HEK293 (cell line): Measurements from ENCODE around the gene NAT14.

Experiments used
- CTCF ChIA-PET: fragments of 350-600 bp; formaldehyde crosslinking; extraction: SDS; loops from one replicate; lab custom pipeline; 2021; ENCODE audit warnings: antibody characterized with exemption; lab: Yijun Ruan, JAX
- POLR2A ChIA-PET: fragments of 300-600 bp; formaldehyde crosslinking; extraction: SDS; loops from one replicate; lab custom pipeline; 2020; ENCODE audit warnings: antibody characterized with exemption, inconsistent platforms; lab: Yijun Ruan, JAX
- H3K27ac ChIP-seq: fragments of 200-500 bp; sonication (Bioruptor generic); 2 replicates; pipeline ENCODE4 v1.5.1; 2014; ENCODE audit warnings: low read depth, low read length, control low read depth, inconsistent platforms; ENCODE audit errors: extremely low read depth
- H3K36me3 ChIP-seq, 2 experiments: fragments of 200-500 bp in 1 of 2; sonication (Bioruptor generic) in 1 of 2; 1 replicate in 1 of 2; 2 replicates in 1 of 2; pipeline ENCODE4 v1.5.1; 2014 to 2017; ENCODE audit warnings: inconsistent platforms in 2 of 2, low read length in 2 of 2; ENCODE audit not compliant: control insufficient read depth in 2 of 2, insufficient read depth in 1 of 2
- H3K4me1 ChIP-seq: fragments of 200-500 bp; sonication (Bioruptor generic); 2 replicates; pipeline ENCODE4 v1.5.1; 2014; ENCODE audit warnings: mild to moderate bottlenecking, low read length, inconsistent platforms; ENCODE audit not compliant: control insufficient read depth, insufficient read depth
- H3K4me3 ChIP-seq: 2 replicates; pipeline ENCODE4 v1.5.1; 2011; ENCODE audit warnings: low read depth, mild to moderate bottlenecking, control low read depth, low read length, moderate library complexity
- H3K9me3 ChIP-seq: fragments of 200-500 bp; sonication (Bioruptor generic); 2 replicates; pipeline ENCODE4 v1.5.1; 2014; ENCODE audit warnings: low read depth, low read length, inconsistent platforms; ENCODE audit not compliant: control insufficient read depth, insufficient read depth
- PRDM1 ChIP-seq: fragments of 450-650 bp; formaldehyde crosslinking; IDR thresholded peaks from 2 replicates; pipeline ENCODE4; 2016; ENCODE audit warnings: missing biosample characterization, missing genetic modification characterization
- REST ChIP-seq: fragments of 450-650 bp; formaldehyde crosslinking; IDR thresholded peaks from 2 replicates; pipeline ENCODE4 v1.5.1; 2016; ENCODE audit warnings: missing biosample characterization, missing genetic modification characterization
- ZFP69B ChIP-seq: fragments of 450-650 bp; formaldehyde crosslinking; IDR thresholded peaks from 2 replicates; pipeline ENCODE4 v1.5.1; 2016; ENCODE audit warnings: missing biosample characterization, missing genetic modification characterization
- ZIC2 ChIP-seq: fragments of 450-650 bp; formaldehyde crosslinking; IDR thresholded peaks from 2 replicates; pipeline ENCODE4 v1.5.1; 2016; ENCODE audit warnings: missing biosample characterization, missing genetic modification characterization
- ZNF112 ChIP-seq: fragments of 450-650 bp; formaldehyde crosslinking; IDR thresholded peaks from 2 replicates; pipeline ENCODE4 v1.5.0; 2017; ENCODE audit warnings: missing biosample characterization, missing genetic modification characterization
- ZNF174 ChIP-seq: fragments of 450-650 bp; formaldehyde crosslinking; IDR thresholded peaks from 2 replicates; pipeline ENCODE4 v1.5.0; 2017; ENCODE audit warnings: missing biosample characterization, mild to moderate bottlenecking, missing genetic modification characterization
- ZNF175 ChIP-seq: fragments of 450-650 bp; formaldehyde crosslinking; IDR thresholded peaks from 2 replicates; pipeline ENCODE4 v1.5.1; 2016; ENCODE audit warnings: missing biosample characterization, missing genetic modification characterization
- ZNF555 ChIP-seq: fragments of 450-650 bp; formaldehyde crosslinking; conservative IDR thresholded peaks from 2 replicates; pipeline ENCODE4 v1.5.1; 2017; ENCODE audit warnings: missing biosample characterization, mild to moderate bottlenecking, missing genetic modification characterization, inconsistent platforms
- ZNF560 ChIP-seq: fragments of 450-650 bp; formaldehyde crosslinking; IDR thresholded peaks from 2 replicates; pipeline ENCODE4 v1.5.1; 2017; ENCODE audit warnings: missing biosample characterization, missing genetic modification characterization, borderline replicate concordance
- ZNF600 ChIP-seq: fragments of 450-650 bp; formaldehyde crosslinking; IDR thresholded peaks from 2 replicates; pipeline ENCODE4 v1.5.1; 2016; ENCODE audit warnings: missing biosample characterization, missing genetic modification characterization
- ZNF621 ChIP-seq: fragments of 450-650 bp; formaldehyde crosslinking; IDR thresholded peaks from 2 replicates; pipeline ENCODE4 v1.5.1; 2017; ENCODE audit warnings: missing biosample characterization, missing genetic modification characterization
- ZNF645 ChIP-seq: fragments of 450-650 bp; formaldehyde crosslinking; IDR thresholded peaks from 2 replicates; pipeline ENCODE4; 2016; ENCODE audit warnings: missing biosample characterization, missing genetic modification characterization
- ZNF654 ChIP-seq: fragments of 450-650 bp; formaldehyde crosslinking; IDR thresholded peaks from 2 replicates; pipeline ENCODE4 v1.5.1; 2016; ENCODE audit warnings: low read depth, missing biosample characterization, missing genetic modification characterization
- ZNF776 ChIP-seq: fragments of 450-650 bp; formaldehyde crosslinking; IDR thresholded peaks from 2 replicates; pipeline ENCODE4 v1.5.0; 2017; ENCODE audit warnings: missing biosample characterization, missing genetic modification characterization, borderline replicate concordance
- ZNF843 ChIP-seq: fragments of 450-650 bp; formaldehyde crosslinking; IDR thresholded peaks from 2 replicates; pipeline ENCODE4 v1.5.1; 2016; ENCODE audit warnings: missing biosample characterization, missing genetic modification characterization
- TF ChIP-seq, protein P1 (sequence below): fragments of 450-650 bp; formaldehyde crosslinking; IDR thresholded peaks from 2 replicates; pipeline ENCODE4 v1.5.1; 2016; ENCODE audit warnings: missing biosample characterization, missing genetic modification characterization

The NAT14 gene

GRCh38 chr19:55479451-55480230, 5.3 kb upstream of the NAT14 start:
- Histone ChIP-seq H3K4me1 (peaks cover 11% of the 10 kb centered on the region; the same call in 1 of the 2 replicates), H3K4me3 (no peak overlapping the region), H3K27ac (no peak overlapping the region), H3K36me3 (peaks cover 0 to 9% of the 10 kb centered on the region in 2 experiments; a peak in 1 of 3 replicates)
- CTCF ChIA-PET, result interaction anchor here (1.1 to 7.0 kb wide), 3 partner anchors 12 to 25 kb away, joined by 5 to 85 read pairs (median 63); no protein-coding TSS in a partner anchor
- TF ChIP-seq ZNF560 (tag by site-specific recombination), result no peak
- TF ChIP-seq ZNF621 (tag by site-specific recombination), result no peak
- no peak for TF ChIP-seq ZFP69B
- no peak for TF ChIP-seq ZNF843 (tag by site-specific recombination)
- no peak for TF ChIP-seq ZNF555 (tag by site-specific recombination)
- TF ChIP-seq, protein P1, sequence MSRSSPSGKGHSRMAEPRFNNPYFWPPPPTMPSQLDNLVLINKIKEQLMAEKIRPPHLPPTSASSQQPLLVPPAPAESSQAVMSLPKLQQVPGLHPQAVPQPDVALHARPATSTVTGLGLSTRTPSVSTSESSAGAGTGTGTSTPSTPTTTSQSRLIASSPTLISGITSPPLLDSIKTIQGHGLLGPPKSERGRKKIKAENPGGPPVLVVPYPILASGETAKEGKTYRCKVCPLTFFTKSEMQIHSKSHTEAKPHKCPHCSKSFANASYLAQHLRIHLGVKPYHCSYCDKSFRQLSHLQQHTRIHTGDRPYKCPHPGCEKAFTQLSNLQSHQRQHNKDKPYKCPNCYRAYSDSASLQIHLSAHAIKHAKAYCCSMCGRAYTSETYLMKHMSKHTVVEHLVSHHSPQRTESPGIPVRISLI (tag by site-specific recombination), result peak; percentile 64; the same call in 1 of the 2 replicates
- TF ChIP-seq ZNF112 (tag by site-specific recombination), result no peak
- TF ChIP-seq ZNF175 (tag by site-specific recombination), result no peak
- TF ChIP-seq, all 188 proteins: peak for 1
- POLR2A ChIA-PET, result interaction anchor here (1.1 kb wide), 2 partner anchors 18 to 120 kb away, joined by 4 read pairs; partner anchors contain the start of genes FIZ1 and ISOC2
- H3K9me3 ChIP-seq, result no peaks in the 10 kb centered on the region

DNA sequence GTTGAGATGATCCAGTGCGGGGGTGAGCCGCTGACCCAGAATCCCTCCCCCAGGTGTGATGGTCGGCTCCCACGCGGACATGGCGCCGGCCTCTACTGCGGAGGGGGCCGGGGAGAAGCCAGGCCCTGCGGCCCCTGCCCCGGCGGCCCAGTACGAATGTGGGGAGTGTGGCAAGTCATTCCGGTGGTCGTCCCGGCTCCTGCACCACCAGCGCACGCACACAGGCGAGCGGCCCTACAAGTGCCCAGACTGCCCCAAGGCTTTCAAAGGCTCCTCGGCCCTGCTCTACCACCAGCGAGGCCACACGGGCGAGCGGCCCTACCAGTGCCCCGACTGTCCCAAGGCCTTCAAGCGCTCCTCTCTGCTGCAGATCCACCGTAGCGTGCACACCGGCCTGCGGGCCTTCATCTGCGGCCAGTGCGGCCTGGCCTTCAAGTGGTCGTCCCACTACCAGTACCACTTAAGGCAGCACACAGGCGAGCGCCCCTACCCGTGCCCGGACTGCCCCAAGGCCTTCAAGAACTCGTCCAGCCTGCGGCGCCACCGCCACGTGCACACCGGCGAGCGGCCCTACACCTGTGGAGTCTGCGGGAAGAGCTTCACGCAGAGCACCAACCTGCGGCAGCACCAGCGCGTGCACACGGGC, 3.7 kb upstream of the NAT14 start:
- Histone ChIP-seq H3K36me3 (peaks cover 0 to 9% of the 10 kb centered on the region in 2 experiments; a peak in 1 of 3 replicates), H3K4me1 (peaks cover 16% of the 10 kb centered on the region), H3K4me3 (no peak overlapping the region), H3K9me3 (no peaks in the 10 kb centered on the region), H3K27ac (no peak overlapping the region)
- POLR2A ChIA-PET, result interaction anchor here (0.5 kb wide), 1 partner anchor 119 kb away, joined by 4 read pairs; the partner anchor contains the start of gene ZNF524
- TF ChIP-seq PRDM1 (tag by site-specific recombination) (no peak), ZIC2 (no peak), ZNF645 (tag by site-specific recombination) (no peak), ZNF776 (no peak), ZNF600 (tag by site-specific recombination) (no peak), REST (tag by site-specific recombination) (no peak), ZNF654 (no peak), ZNF174 (tag by site-specific recombination) (no peak)
- CTCF ChIA-PET, result interaction anchor here (1.0 kb wide), 1 partner anchor 22 kb away, joined by 3 read pairs; no protein-coding TSS in a partner anchor
